Measurements from ENCODE around the gene CD40.

DNA sequence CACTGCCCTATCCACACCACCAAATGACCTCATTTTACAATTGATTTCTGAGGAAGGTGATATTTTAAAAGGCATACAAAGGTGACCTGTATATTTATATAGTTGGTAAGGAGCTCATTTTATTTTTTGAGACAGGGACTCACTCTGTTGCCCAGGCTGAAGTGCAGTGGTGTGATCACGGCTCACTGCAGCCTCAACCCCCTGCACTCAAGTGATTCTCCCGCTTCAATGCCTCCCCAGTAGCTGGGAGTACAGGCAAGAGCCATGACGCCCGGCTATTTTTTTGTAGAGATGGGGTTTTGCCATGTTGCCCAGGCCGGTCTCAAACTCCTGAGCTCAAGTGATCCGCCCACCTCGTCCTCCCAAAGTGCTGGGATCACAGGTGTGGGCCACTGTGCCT lies 41.3 kb upstream of the CD40 start:
- TF ChIP-seq ZNF274 (IDR thresholded peaks at IDR 0.05; ENCODE audit: insufficient read depth, insufficient read length) = no peak
- TF ChIP-seq BCL11A (IDR thresholded peaks at IDR 0.05; ENCODE audit: low read depth, low read length) = no peak
- no peak for TF ChIP-seq BMI1 (IDR thresholded peaks at IDR 0.05; ENCODE audit: borderline replicate concordance)
- no peak for TF ChIP-seq NFYA (IDR thresholded peaks at IDR 0.05; ENCODE audit: borderline replicate concordance, low read depth, low read length)
- TF ChIP-seq, protein P1, sequence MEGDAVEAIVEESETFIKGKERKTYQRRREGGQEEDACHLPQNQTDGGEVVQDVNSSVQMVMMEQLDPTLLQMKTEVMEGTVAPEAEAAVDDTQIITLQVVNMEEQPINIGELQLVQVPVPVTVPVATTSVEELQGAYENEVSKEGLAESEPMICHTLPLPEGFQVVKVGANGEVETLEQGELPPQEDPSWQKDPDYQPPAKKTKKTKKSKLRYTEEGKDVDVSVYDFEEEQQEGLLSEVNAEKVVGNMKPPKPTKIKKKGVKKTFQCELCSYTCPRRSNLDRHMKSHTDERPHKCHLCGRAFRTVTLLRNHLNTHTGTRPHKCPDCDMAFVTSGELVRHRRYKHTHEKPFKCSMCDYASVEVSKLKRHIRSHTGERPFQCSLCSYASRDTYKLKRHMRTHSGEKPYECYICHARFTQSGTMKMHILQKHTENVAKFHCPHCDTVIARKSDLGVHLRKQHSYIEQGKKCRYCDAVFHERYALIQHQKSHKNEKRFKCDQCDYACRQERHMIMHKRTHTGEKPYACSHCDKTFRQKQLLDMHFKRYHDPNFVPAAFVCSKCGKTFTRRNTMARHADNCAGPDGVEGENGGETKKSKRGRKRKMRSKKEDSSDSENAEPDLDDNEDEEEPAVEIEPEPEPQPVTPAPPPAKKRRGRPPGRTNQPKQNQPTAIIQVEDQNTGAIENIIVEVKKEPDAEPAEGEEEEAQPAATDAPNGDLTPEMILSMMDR (IDR thresholded peaks at IDR 0.05 in 2 of 3, conservative IDR thresholded peaks at IDR 0.05 in 1 of 3; ENCODE audit: control insufficient read depth in 2 of 3, extremely low read depth in 1 of 3, insufficient read depth in 1 of 3, low read depth in 3 of 3, low read length in 3 of 3) = no peak
- TF ChIP-seq CREB1 (IDR thresholded peaks at IDR 0.05; ENCODE audit: low read depth) = no peak
- TF ChIP-seq, protein P2, sequence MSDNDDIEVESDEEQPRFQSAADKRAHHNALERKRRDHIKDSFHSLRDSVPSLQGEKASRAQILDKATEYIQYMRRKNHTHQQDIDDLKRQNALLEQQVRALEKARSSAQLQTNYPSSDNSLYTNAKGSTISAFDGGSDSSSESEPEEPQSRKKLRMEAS (IDR thresholded peaks at IDR 0.05; ENCODE audit: low read depth, low read length) = no peak
- no peak for TF ChIP-seq POLR2A (IDR thresholded peaks at IDR 0.05; ENCODE audit: low read depth, low read length)

Measured in GM12878 (cell line).